Right atrium auricular region (tissue), 2 donors: ENCODE results near the gene NUS1. TPM values are rescaled to one million over a fixed set of nuclear protein-coding genes. Genes with fewer than 3 reads are reported as not detected.
"Not testable (repeated sequence)": the region's sequence is repeated elsewhere in the genome, so short reads cannot be mapped to it uniquely, and the experiment has no call there.

Source experiments
- DNase-seq: peaks from one replicate; pipeline ENCODE4 v3.0.0-alpha.2; 2019; ENCODE audit warnings: low spot score
- H3K27ac ChIP-seq, 2 donors: fragments of 200-600 bp; sonication (generic); 1 replicate in 1 of 2; 2 replicates in 1 of 2; pipeline ENCODE4 v1.5.1; 2016 to 2019
- H3K27me3 ChIP-seq, 2 donors: fragments of 200-600 bp; sonication (generic); one replicate each; pipeline versions ENCODE4 v1.5.1 to v1.6.0; 2017 to 2019
- H3K36me3 ChIP-seq: fragments of 200-600 bp; sonication (generic); one replicate; pipeline ENCODE4 v1.5.1; 2016
- H3K4me1 ChIP-seq, 2 donors: fragments of 200-600 bp; sonication (generic); one replicate each; pipeline versions ENCODE4 v1.5.1 to v1.6.0; 2017 to 2019
- H3K4me3 ChIP-seq, 2 donors: fragments of 200-600 bp; sonication (generic); 1 replicate in 1 of 2; 2 replicates in 1 of 2; pipeline ENCODE4 v1.5.1; 2017 to 2019; ENCODE audit warnings: mild to moderate bottlenecking in 1 of 2, moderate library complexity in 1 of 2
- H3K9me3 ChIP-seq, 2 donors: fragments of 200-600 bp; sonication (generic); one replicate each; pipeline ENCODE4 v1.5.1; 2019
- total RNA-seq, 2 donors: library from RNA; depleted of rRNA; stranded (reverse); fragments of >200 nt; gene quantifications; one replicate each; pipeline ENCODE4 v1.1.0, GENCODE V29; 2016
- TF ChIP-seq, protein P1 (sequence below), 2 donors: fragments of 200-600 bp; sonication (generic); IDR thresholded peaks; one replicate each; pipeline ENCODE4 v1.5.1; 2019; ENCODE audit warnings: antibody characterized with exemption in 2 of 2

Gene NUS1
- total RNA-seq = 10 to 100 TPM; 10.8 to 15.5 TPM

- Histone ChIP-seq H3K36me3 (no peaks in the 10 kb centered on the region), H3K4me1 (peaks cover 0 to 33% of the 10 kb centered on the region in 2 donors), H3K4me3 (peak within 1 kb of the TSS; percentile 71 to 77), H3K27ac (peak within 1 kb of the TSS; percentile 68 to 81), H3K27me3 (no peaks in the 10 kb centered on the region), H3K9me3 (no peaks in the 10 kb centered on the region)
- TF ChIP-seq, protein P1, sequence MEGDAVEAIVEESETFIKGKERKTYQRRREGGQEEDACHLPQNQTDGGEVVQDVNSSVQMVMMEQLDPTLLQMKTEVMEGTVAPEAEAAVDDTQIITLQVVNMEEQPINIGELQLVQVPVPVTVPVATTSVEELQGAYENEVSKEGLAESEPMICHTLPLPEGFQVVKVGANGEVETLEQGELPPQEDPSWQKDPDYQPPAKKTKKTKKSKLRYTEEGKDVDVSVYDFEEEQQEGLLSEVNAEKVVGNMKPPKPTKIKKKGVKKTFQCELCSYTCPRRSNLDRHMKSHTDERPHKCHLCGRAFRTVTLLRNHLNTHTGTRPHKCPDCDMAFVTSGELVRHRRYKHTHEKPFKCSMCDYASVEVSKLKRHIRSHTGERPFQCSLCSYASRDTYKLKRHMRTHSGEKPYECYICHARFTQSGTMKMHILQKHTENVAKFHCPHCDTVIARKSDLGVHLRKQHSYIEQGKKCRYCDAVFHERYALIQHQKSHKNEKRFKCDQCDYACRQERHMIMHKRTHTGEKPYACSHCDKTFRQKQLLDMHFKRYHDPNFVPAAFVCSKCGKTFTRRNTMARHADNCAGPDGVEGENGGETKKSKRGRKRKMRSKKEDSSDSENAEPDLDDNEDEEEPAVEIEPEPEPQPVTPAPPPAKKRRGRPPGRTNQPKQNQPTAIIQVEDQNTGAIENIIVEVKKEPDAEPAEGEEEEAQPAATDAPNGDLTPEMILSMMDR (IDR thresholded peaks at IDR 0.05) = peak; percentile 68 to 90
- DNase-seq = peak; percentile 98
Observed at GRCh38 chr6:117674991-117675657, at the start of gene NUS1. Gene NUS1, plus strand, starts transcription at chr6:117675469. Its CDS starts 202 bp downstream, at chr6:117675671.

DNA sequence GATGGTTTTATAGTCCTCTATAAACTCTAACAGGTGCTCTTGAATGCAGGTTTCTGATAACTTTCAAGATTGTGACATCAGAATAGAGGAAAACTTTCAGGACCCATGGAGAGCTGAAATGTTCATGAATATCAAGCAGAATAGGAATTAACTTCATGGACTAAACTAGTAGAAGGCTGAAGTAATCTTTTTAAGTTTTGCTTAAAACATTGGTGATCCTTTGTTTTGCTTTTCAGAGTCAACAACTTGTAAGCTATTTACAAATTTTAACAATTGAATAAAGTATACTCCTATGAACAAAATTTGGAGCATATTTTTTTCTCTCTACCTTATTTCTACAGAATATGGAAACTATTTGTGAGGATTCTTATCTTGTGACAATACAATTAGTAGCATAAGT lies 47.7 kb upstream of the NUS1 start:
- no peak overlapping the region for H3K27ac ChIP-seq
- no peaks in the 10 kb centered on the region for H3K36me3 ChIP-seq
- H3K4me3 ChIP-seq = no peak overlapping the region
- peaks cover 0 to 26% of the 10 kb centered on the region in 2 donors for H3K9me3 ChIP-seq
- H3K27me3 ChIP-seq = no peaks in the 10 kb centered on the region
- no peaks in the 10 kb centered on the region for H3K4me1 ChIP-seq
- TF ChIP-seq, protein P1 (IDR thresholded peaks at IDR 0.05) = no peak
- DNase-seq = no peak

- Histone ChIP-seq H3K27ac (no peak overlapping the region), H3K4me3 (no peak overlapping the region), H3K36me3 (no peaks in the 10 kb centered on the region), H3K9me3 (peaks cover 0 to 26% of the 10 kb centered on the region in 2 donors), H3K4me1 (no peaks in the 10 kb centered on the region), H3K27me3 (no peaks in the 10 kb centered on the region)
- DNase-seq = no peak
- TF ChIP-seq, protein P1 (IDR thresholded peaks at IDR 0.05) = no peak
Observed at GRCh38 chr6:117629119-117629660, 46.1 kb upstream of the NUS1 start.

- H3K27me3 ChIP-seq = no peaks in the 10 kb centered on the region
- H3K4me3 ChIP-seq = no peak overlapping the region
- no peak for DNase-seq
- no peak overlapping the region for H3K27ac ChIP-seq
- no peaks in the 10 kb centered on the region for H3K36me3 ChIP-seq
- no peaks in the 10 kb centered on the region for H3K4me1 ChIP-seq
- TF ChIP-seq, protein P1 (IDR thresholded peaks at IDR 0.05) = no peak
- peaks cover 0 to 5% of the 10 kb centered on the region in 2 donors for H3K9me3 ChIP-seq
Observed at GRCh38 chr6:117637770-117638169, 37.5 kb upstream of the NUS1 start.

DNA sequence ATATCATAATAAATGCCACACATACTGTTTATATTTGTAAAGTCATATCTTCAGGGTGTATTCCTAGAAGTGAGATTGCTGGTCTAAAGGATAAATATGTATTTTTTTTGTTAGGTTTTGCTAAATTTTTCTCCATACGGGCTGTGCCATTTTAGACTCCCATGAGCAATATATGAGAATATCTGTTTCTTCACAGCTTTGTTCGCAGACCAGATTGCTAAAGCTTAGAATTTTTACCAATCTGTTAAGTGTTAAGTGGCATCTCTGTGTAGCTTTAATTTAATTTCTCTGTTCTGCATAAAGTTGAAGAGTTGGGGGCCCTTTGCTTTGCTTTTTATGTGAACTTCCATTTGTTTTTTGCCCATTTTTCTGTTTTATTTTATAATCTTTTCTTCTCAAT lies 32.3 kb upstream of the NUS1 start:
- Histone ChIP-seq H3K27me3 (no peaks in the 10 kb centered on the region), H3K4me1 (no peaks in the 10 kb centered on the region), H3K27ac (no peak overlapping the region), H3K9me3 (peaks cover 0 to 5% of the 10 kb centered on the region in 2 donors), H3K4me3 (no peak overlapping the region), H3K36me3 (no peaks in the 10 kb centered on the region)
- TF ChIP-seq, protein P1 (IDR thresholded peaks at IDR 0.05) = no peak
- no peak for DNase-seq

DNA sequence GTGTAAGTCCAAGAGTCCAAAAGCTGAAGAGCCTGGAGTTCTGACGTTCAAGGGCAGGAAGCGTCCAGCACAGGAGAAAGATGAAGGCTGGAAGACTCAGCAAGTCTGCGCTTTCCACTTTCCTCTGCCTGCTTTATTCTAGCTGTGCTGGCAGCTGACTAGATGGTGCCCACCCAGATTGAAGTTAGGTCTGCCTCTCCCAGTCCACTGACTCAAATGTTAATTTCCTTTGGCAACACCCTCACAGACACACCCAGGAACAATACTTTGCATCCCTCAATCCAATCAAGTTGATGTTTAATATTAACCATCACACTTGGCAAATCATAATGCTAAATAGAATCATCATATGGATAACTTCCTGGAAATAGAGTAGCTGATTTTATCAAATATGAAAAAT lies 23.3 kb upstream of the NUS1 start:
- H3K27ac ChIP-seq, DNase-seq, H3K4me1 ChIP-seq, H3K4me3 ChIP-seq, H3K27me3 ChIP-seq, H3K9me3 ChIP-seq, H3K36me3 ChIP-seq: not testable (repeated sequence)
